ENCODE data around the gene SUPT6H. TPM values are rescaled to one million over a fixed set of nuclear protein-coding genes. Genes with fewer than 3 reads are reported as not detected.

SUPT6H gene
- total and polyA plus RNA-seq, 2 of the 8 experiments (the other 6 are each of a cell fraction or from before 2014, with no cell fraction given), result 32.0 to 59.9 TPM

GRCh38 chr17:28707339-28707720 lies 45.3 kb downstream of the SUPT6H start (continued):
- TF ChIP-seq TCF12 (IDR thresholded peaks at IDR 0.05; ENCODE audit: low read depth, low read length) (no peak), SIN3A (conservative IDR thresholded peaks at IDR 0.05 in 1 of 2, IDR thresholded peaks at IDR 0.05 in 1 of 2; ENCODE audit: low read depth in 1 of 2, low read length in 2 of 2) (no peak), POLR2AphosphoS5 (IDR thresholded peaks at IDR 0.05; ENCODE audit: low read depth, low read length) (no peak), CTBP2 (IDR thresholded peaks at IDR 0.05; ENCODE audit: borderline replicate concordance, insufficient read depth, insufficient read length, low read length) (no peak), HDAC6 (IDR thresholded peaks at IDR 0.05; ENCODE audit: low read depth, low read length) (no peak), KDM5A (IDR thresholded peaks at IDR 0.05; ENCODE audit: low read length) (no peak)

All from H1 (cell line).